Neural crest cell (in vitro differentiated cells): ENCODE data around the gene FOXK1. TPM values are rescaled to one million over a fixed set of nuclear protein-coding genes. Genes with fewer than 3 reads are reported as not detected.
"Not testable (repeated sequence)": the region's sequence is repeated elsewhere in the genome, so short reads cannot be mapped to it uniquely, and the experiment has no call there.

Source experiments
- DNase-seq: peaks from one replicate; pipeline ENCODE4 v3.0.0; 2021; ENCODE audit warnings: low read depth, mixed read lengths, low spot score
- H3K27ac Mint-ChIP-seq: one replicate; pipeline ENCODE4 v1.8.0; 2021; ENCODE audit warnings: mild to moderate bottlenecking, mixed read lengths; ENCODE audit not compliant: unreplicated experiment
- H3K27me3 Mint-ChIP-seq: 2 replicates; pipeline ENCODE4 v1.8.0; 2021; ENCODE audit warnings: low read depth, mild to moderate bottlenecking, mixed read lengths
- H3K36me3 Mint-ChIP-seq: 2 replicates; pipeline ENCODE4 v1.8.0; 2021; ENCODE audit warnings: low read depth, mild to moderate bottlenecking, mixed read lengths
- H3K4me1 Mint-ChIP-seq: 2 replicates; pipeline ENCODE4 v1.8.0; 2021; ENCODE audit warnings: mixed read lengths
- H3K4me3 Mint-ChIP-seq: one replicate; pipeline ENCODE4 v1.8.0; 2021; ENCODE audit warnings: mild to moderate bottlenecking, mixed read lengths
- H3K9me3 Mint-ChIP-seq: 2 replicates; pipeline ENCODE4 v1.8.0; 2021; ENCODE audit warnings: mixed read lengths
- total RNA-seq: library from RNA; stranded (reverse); gene quantifications from 2 replicates; pipeline ENCODE4 v1.2.1, GENCODE V29; 2021
- TF ChIP-seq, protein P1 (sequence below): fragments of 200-600 bp; sonication (generic); conservative IDR thresholded peaks from 2 replicates; pipeline ENCODE4 v1.5.0; 2021; ENCODE audit warnings: antibody characterized with exemption, mild to moderate bottlenecking

FOXK1 gene
- total RNA-seq, 1 donor from 2014 or later, result 29.1 TPM

DNA sequence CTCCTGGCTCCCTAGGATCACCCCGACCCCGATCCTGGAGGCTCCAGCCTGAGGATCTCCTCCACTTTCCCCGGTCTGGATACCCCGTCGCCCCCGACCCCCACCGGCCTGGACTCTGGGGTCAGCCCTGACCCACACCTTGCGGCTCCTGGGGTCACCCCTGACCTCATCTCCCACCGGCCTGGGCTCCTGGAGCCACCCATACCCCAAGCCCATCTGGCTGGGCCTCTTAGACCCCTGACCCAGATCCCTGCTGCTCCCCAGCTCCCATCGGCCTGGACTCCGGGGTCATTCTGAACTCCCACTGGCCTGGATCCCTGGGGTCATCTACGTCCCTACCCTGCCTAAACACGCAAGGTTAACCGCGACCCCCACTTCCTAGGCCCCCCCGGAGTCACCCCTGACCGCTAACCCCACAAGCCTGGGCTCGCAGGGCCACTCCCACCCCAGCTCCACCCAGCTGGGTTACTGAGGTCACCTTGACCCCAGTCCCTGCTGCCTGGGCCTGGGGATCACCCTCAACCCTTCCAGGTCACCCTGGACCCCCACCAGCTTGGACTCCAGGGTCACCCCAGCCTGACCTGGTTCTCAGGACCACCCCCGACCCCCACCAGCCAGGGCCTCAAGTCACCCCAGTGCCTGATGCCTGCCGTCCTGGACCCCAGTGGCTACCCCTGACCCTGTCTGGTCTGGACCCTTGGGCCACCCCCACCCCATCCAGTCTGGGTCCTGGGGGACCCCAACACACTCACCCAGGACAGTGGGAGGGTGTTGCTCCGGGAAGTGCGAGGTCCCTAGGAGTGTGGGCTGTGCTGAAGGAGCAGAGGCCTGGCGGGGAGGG is 1.2 kb downstream of the FOXK1 start:
- peaks cover 3% of the 10 kb centered on the region for H3K27me3 Mint-ChIP-seq
- DNase-seq, result no peak
- peaks cover 24% of the 10 kb centered on the region for H3K4me1 Mint-ChIP-seq
- peak overlapping the region; percentile 88 for H3K4me3 Mint-ChIP-seq
- no peak overlapping the region for H3K27ac Mint-ChIP-seq
- H3K36me3 Mint-ChIP-seq, result no peaks in the 10 kb centered on the region
- no peaks in the 10 kb centered on the region for H3K9me3 Mint-ChIP-seq
- TF ChIP-seq, protein P1, sequence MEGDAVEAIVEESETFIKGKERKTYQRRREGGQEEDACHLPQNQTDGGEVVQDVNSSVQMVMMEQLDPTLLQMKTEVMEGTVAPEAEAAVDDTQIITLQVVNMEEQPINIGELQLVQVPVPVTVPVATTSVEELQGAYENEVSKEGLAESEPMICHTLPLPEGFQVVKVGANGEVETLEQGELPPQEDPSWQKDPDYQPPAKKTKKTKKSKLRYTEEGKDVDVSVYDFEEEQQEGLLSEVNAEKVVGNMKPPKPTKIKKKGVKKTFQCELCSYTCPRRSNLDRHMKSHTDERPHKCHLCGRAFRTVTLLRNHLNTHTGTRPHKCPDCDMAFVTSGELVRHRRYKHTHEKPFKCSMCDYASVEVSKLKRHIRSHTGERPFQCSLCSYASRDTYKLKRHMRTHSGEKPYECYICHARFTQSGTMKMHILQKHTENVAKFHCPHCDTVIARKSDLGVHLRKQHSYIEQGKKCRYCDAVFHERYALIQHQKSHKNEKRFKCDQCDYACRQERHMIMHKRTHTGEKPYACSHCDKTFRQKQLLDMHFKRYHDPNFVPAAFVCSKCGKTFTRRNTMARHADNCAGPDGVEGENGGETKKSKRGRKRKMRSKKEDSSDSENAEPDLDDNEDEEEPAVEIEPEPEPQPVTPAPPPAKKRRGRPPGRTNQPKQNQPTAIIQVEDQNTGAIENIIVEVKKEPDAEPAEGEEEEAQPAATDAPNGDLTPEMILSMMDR, result no peak

DNA sequence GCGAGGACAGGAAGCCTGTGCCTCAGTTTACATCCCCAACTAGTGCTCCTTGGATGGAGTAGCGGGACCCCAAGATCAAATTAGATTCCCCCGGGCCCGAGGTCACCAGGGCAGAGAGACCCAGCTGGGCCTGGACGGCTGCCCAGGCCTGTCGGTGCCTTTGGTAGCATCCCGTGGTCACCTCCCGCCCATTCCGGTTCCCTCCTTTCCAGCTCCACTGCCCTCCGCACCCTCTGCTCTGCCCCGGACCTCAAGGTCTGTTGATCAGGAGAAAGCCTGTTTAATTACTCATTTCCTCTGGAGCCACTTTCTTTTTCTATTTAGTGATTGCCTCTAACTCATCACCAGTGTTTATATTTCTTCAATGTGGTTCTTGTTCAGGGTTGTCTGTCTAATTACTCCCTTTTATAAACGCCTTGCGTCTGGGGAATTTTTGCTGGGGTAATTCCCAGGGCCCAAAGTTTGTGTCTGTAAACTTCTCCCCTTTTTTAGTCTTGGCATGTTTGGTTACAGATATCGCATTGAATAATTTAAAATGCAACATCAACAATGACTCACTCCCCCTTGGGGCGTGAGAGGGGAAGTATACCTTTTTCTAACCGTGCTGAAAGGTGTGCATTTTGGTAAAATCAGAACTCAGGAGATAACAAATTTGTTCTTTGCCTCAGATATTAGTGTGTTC is 1.9 kb downstream of the FOXK1 start:
- TF ChIP-seq, protein P1, result peak; percentile 48
- H3K4me1 Mint-ChIP-seq, result peaks cover 24% of the 10 kb centered on the region
- no peaks in the 10 kb centered on the region for H3K36me3 Mint-ChIP-seq
- peaks cover 3% of the 10 kb centered on the region for H3K27me3 Mint-ChIP-seq
- peak overlapping the region; percentile 90 for H3K27ac Mint-ChIP-seq
- peak overlapping the region; percentile 88 for H3K4me3 Mint-ChIP-seq
- DNase-seq, result no peak
- no peaks in the 10 kb centered on the region for H3K9me3 Mint-ChIP-seq

DNA sequence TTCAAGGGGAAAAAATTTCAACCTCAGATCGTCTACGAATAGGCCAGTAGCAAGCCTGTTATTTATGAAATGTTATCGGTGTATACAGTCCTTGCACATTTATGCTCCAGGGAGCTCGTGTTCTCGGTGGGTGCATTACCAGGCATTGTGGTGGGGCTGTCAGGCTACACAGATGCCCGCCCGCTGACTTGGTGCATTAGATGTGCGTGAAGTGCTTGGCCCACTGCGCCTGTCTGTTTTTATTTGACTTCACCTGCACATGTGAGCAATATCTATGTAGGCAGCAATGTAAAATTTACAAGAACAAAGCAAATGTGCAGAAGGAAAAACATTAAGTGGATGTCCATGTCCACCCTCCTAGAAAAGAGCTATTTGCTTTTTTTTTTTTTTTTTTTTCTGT is 2.8 kb downstream of the FOXK1 start:
- Mint-ChIP-seq H3K36me3 (no peaks in the 10 kb centered on the region), H3K27me3 (peaks cover under 1% of the 10 kb centered on the region), H3K4me3 (peak overlapping the region; percentile 88), H3K27ac (no peak overlapping the region), H3K9me3 (no peaks in the 10 kb centered on the region), H3K4me1 (peaks cover 30% of the 10 kb centered on the region)
- DNase-seq, result no peak
- TF ChIP-seq, protein P1, result no peak

DNA sequence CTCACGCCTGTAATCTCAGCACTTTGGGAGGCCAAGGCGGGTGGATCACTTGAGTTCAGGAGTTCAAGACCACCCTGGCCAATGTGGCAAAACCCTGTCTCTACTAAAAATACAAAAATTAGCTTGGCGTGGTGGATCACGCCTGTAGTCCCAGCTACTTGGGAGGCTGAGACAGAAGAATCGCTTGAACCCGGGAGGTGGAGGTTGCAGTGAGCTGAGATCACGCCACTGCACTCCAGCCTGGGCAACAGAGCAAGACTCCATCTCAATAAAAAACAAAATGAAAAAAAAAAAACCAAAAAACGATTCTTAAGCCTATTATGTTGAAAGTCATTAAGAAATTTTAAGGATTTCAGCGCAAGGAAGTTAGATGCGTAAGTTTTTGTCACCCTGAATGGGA is 3.6 kb downstream of the FOXK1 start:
- not testable (repeated sequence) for H3K27me3 Mint-ChIP-seq, DNase-seq, H3K9me3 Mint-ChIP-seq, H3K4me3 Mint-ChIP-seq, H3K36me3 Mint-ChIP-seq, H3K27ac Mint-ChIP-seq
- peaks cover 35% of the 10 kb centered on the region for H3K4me1 Mint-ChIP-seq

DNA sequence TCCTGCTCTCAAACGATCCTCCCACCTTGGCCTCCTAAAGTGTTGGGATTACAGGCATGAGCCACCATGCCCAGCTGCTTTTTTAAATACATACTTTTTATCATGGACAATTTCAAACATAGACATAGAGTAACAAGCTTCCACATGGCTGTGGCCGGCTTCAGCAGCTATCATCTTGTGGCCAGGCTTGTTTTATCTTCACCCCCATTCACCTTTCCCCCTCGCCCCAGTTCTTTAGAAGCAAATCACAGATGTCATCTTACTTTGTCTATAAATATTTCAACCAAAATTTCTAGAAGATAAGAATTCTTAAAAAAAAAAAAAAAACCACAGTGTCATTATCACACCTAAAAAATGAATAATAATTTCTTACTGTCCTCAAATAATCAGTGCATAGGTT is 5.9 kb downstream of the FOXK1 start:
- peaks cover 44% of the 10 kb centered on the region for H3K4me1 Mint-ChIP-seq
- no peak overlapping the region for H3K27ac Mint-ChIP-seq

More for the DNA sequence above, 5.9 kb downstream of the FOXK1 start:
- Mint-ChIP-seq H3K27me3 (no peaks in the 10 kb centered on the region), H3K9me3 (no peaks in the 10 kb centered on the region), H3K4me3 (peak overlapping the region; percentile 21), H3K36me3 (no peaks in the 10 kb centered on the region)
- TF ChIP-seq, protein P1, result no peak
- no peak for DNase-seq
